ENCODE measurements around the gene KRT74. TPM values are rescaled to one million over a fixed set of nuclear protein-coding genes. Genes with fewer than 3 reads are reported as not detected.

The KRT74 gene
- total RNA-seq, 1 donor from 2014 or later = not detected

DNA sequence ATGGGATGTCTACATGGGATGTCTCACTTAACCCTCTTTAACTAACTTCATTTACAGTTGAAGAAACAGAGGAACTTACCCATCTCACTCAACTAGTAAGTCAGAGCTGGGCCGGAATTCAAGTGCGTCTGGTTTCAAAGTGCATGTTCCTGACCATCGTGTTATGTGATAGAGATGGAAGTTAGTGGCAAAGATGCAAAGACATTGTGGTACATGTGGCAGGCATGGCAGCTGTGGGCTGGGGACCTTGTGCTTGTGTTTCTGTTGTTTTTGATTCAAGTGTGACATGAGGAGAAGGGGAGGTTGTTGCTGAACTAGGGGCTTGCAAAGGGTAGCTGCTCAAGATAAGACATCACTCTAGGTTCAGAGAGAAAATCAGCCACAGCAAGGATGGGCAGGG, 2.3 kb upstream of the KRT74 start:
- no peak for DNase-seq (ENCODE audit: low read depth, low spot score)

DNA sequence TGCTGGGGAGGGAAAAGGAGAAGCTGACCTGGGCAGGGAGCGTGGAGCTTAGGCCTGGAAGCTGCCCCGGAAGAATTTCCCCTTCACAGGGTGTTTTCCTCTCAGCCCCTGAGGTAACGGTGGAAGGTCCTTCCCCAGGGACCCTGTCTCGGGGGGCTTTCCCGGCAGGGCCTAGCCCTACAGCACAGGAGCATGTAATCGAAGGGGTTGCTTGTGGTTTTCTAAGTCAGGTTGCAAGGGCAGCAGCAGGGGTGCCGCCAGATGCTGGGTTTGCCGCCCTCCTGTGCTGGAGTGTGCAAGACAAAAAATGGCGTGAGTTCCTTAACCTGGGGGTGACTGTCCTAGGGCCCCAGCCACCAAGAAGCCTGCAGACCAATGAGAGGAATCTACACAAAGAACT, 1.6 kb upstream of the KRT74 start:
- no peak for DNase-seq (ENCODE audit: low read depth, low spot score)

- no peak for DNase-seq (ENCODE audit: low read depth, low spot score)
Measured at GRCh38 chr12:52573306-52573705, 337 bp downstream of the KRT74 start.

GRCh38 chr12:52570511-52570910, 3.1 kb downstream of the KRT74 start:
- no peak for DNase-seq (ENCODE audit: low read depth, low spot score)

GRCh38 chr12:52568111-52568510, 5.5 kb downstream of the KRT74 start:
- DNase-seq (ENCODE audit: low read depth, low spot score) = no peak

- no peak for DNase-seq (ENCODE audit: low read depth, low spot score)
Measured at GRCh38 chr12:52566847-52567291, 6.8 kb downstream of the KRT74 start.

GRCh38 chr12:52564582-52564981, 9.1 kb downstream of the KRT74 start:
- DNase-seq (ENCODE audit: low read depth, low spot score) = no peak

GRCh38 chr12:52561880-52562449, 11.7 kb downstream of the KRT74 start:
- no peak for DNase-seq (ENCODE audit: low read depth, low spot score)

DNA sequence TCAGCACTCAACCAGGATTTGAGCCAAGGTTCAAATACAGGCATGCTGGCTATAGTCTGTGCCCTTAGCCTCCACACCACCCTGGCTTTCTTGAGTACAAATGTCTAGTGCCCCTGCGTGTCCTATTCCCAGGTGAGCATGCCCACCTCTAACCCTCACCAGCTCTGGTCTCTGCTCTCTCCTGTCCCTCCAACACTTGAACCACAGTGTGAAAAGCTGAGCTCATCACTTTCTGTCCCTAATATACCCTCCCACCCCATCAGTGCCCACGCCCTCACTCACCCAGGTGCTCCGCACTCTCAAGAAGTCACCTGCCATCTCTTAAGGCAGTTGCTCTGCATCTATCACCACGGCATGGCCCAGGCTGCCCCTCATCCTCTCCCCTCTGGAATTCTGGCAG, 13.7 kb downstream of the KRT74 start:
- DNase-seq (ENCODE audit: low read depth, low spot score) = no peak

GRCh38 chr12:52558781-52559445, 14.7 kb downstream of the KRT74 start:
- DNase-seq (ENCODE audit: low read depth, low spot score) = no peak

GRCh38 chr12:52557476-52557875, 16.2 kb downstream of the KRT74 start:
- no peak for DNase-seq (ENCODE audit: low read depth, low spot score)

- no peak for DNase-seq (ENCODE audit: low read depth, low spot score)
Measured at GRCh38 chr12:52555577-52555976, 18.1 kb downstream of the KRT74 start.

GRCh38 chr12:52552681-52553195, 20.9 kb downstream of the KRT74 start, which contains the start of gene KRT71:
TSS of gene KRT71 (minus strand) at chr12:52553145. CDS start at chr12:52553077, 68 bp downstream.
- DNase-seq (ENCODE audit: low read depth, low spot score) = no peak

GRCh38 chr12:52552055-52552454, 21.6 kb downstream of the KRT74 start:
- DNase-seq (ENCODE audit: low read depth, low spot score) = no peak

DNA sequence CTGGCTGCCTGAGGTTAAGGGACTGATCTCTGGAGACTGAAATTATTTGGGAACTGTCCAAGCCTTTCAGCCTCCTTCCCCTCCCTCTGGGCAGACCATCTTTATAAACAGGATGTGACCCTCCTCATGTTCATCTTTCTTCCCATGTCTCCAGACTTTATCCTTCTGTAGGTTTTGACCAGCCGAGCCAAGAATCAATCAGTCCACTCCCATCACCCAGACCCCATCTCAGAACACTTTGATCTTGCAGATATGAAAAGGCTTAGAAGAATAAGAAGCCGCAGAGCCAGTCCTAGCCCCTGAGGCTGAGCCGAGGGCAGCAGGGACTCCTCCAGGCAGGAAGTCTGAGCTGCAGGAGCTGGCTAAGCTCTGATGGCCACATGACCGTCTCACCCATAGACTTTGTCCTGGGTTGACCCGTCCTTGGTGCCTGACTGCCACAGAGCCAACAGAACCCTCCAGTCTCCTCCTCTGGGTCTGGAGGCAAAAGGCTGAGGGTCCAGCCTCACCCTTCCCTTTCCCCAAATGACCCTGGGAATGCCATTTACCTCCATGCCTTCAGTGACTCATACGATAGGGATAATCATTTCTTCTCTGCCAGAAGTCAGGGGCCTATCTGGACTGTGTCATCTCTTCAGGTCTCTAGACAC, 22.3 kb downstream of the KRT74 start:
- DNase-seq (ENCODE audit: low read depth, low spot score) = no peak

GRCh38 chr12:52546126-52546525, 27.5 kb downstream of the KRT74 start:
- DNase-seq (ENCODE audit: low read depth, low spot score) = no peak

GRCh38 chr12:52543985-52544883, 29.4 kb downstream of the KRT74 start:
- no peak for DNase-seq (ENCODE audit: low read depth, low spot score)

- DNase-seq (ENCODE audit: low read depth, low spot score) = no peak
Measured at GRCh38 chr12:52542785-52543318, 30.8 kb downstream of the KRT74 start.

- DNase-seq (ENCODE audit: low read depth, low spot score) = no peak
Measured at GRCh38 chr12:52542157-52542556, 31.5 kb downstream of the KRT74 start.

- DNase-seq (ENCODE audit: low read depth, low spot score) = no peak
Measured at GRCh38 chr12:52541709-52542108, 31.9 kb downstream of the KRT74 start.

DNA sequence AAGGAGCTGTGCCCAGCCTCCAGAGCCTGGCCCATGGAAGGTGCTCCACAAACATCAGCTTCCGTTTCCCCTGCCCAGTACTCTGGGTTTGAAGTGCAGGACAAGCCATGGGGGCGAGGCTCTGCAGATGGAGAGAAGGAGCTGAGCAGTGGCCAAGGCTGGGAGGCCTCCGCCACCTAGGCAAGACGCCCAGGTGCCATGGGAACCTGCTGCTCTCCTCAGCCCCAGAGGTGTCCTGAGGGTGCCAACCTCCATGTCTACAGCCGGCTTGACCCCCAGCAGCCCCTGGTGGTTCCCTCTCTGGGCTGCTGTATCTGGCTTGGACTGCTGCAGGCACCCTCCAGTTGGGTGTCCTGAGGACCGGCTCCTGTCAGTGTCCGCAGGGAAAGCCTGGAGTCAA, 33.1 kb downstream of the KRT74 start:
- DNase-seq (ENCODE audit: low read depth, low spot score) = no peak

Measured in pulmonary artery endothelial cell (primary cell).